HEK293 (cell line): ENCODE measurements around the gene ASAH2B.
A peak's percentile ranks its signal among the peaks of the same experiment; 100 is the strongest.

Experiments
- ATF2 ChIP-seq: fragments of 450-650 bp; formaldehyde crosslinking; IDR thresholded peaks from 2 replicates; pipeline ENCODE4 v1.5.1; 2016; ENCODE audit warnings: missing biosample characterization, missing genetic modification characterization, low read depth
- PBX3 ChIP-seq: sonication (generic); formaldehyde crosslinking; IDR thresholded peaks from 2 replicates; pipeline ENCODE4 v1.8.1; 2022; ENCODE audit warnings: mild to moderate bottlenecking, moderate library complexity, missing genetic modification reagents
- RBAK ChIP-seq: fragments of 450-650 bp; formaldehyde crosslinking; IDR thresholded peaks from 2 replicates; pipeline ENCODE4 v1.5.1; 2016; ENCODE audit warnings: missing biosample characterization, missing genetic modification characterization
- REPIN1 ChIP-seq: fragments of 450-650 bp; formaldehyde crosslinking; IDR thresholded peaks from 2 replicates; pipeline ENCODE4 v1.5.1; 2017; ENCODE audit warnings: missing biosample characterization, missing genetic modification characterization, low read depth
- SCRT2 ChIP-seq: fragments of 450-650 bp; formaldehyde crosslinking; IDR thresholded peaks from 2 replicates; pipeline ENCODE4 v1.5.1; 2016; ENCODE audit warnings: missing biosample characterization, missing genetic modification characterization
- TCF7L2 ChIP-seq: IDR thresholded peaks from 2 replicates; pipeline ENCODE4 v1.6.1; 2011; ENCODE audit warnings: low read depth, mild to moderate bottlenecking, inconsistent platforms, low read length, moderate library complexity, borderline replicate concordance
- ZNF223 ChIP-seq: fragments of 450-650 bp; formaldehyde crosslinking; IDR thresholded peaks from 2 replicates; pipeline ENCODE4 v1.5.1; 2016; ENCODE audit warnings: missing biosample characterization, missing genetic modification characterization
- ZNF248 ChIP-seq: fragments of 450-650 bp; formaldehyde crosslinking; IDR thresholded peaks from 2 replicates; pipeline ENCODE4 v1.5.1; 2017; ENCODE audit warnings: missing biosample characterization, missing genetic modification characterization
- ZNF26 ChIP-seq: fragments of 450-650 bp; formaldehyde crosslinking; IDR thresholded peaks from 2 replicates; pipeline ENCODE4 v1.5.1; 2016; ENCODE audit warnings: missing biosample characterization, missing genetic modification characterization
- ZNF302 ChIP-seq: fragments of 450-650 bp; formaldehyde crosslinking; IDR thresholded peaks from 2 replicates; pipeline ENCODE4 v1.5.1; 2016; ENCODE audit warnings: missing biosample characterization, missing genetic modification characterization, low read depth
- ZNF354C ChIP-seq: fragments of 450-650 bp; formaldehyde crosslinking; IDR thresholded peaks from 2 replicates; pipeline ENCODE4 v1.5.1; 2016; ENCODE audit warnings: missing biosample characterization, missing genetic modification characterization, low read depth, borderline replicate concordance
- ZNF366 ChIP-seq: fragments of 450-650 bp; formaldehyde crosslinking; conservative IDR thresholded peaks from 2 replicates; pipeline ENCODE4 v1.5.1; 2016; ENCODE audit warnings: missing biosample characterization, missing genetic modification characterization
- ZNF423 ChIP-seq: fragments of 450-650 bp; formaldehyde crosslinking; IDR thresholded peaks from 2 replicates; pipeline ENCODE4 v1.5.1; 2016; ENCODE audit warnings: missing biosample characterization, missing genetic modification characterization
- ZNF530 ChIP-seq: fragments of 450-650 bp; formaldehyde crosslinking; IDR thresholded peaks from 2 replicates; pipeline ENCODE4 v1.5.1; 2016; ENCODE audit warnings: low read depth, missing biosample characterization, missing genetic modification characterization
- ZNF561 ChIP-seq: fragments of 450-650 bp; IDR thresholded peaks from 2 replicates; pipeline ENCODE4 v1.5.1; 2018; ENCODE audit warnings: missing biosample characterization, missing genetic modification characterization, borderline replicate concordance
- ZNF580 ChIP-seq: fragments of 450-650 bp; formaldehyde crosslinking; IDR thresholded peaks from 2 replicates; pipeline ENCODE4 v1.5.1; 2016; ENCODE audit warnings: missing biosample characterization, missing genetic modification characterization
- ZNF658 ChIP-seq: fragments of 450-650 bp; formaldehyde crosslinking; IDR thresholded peaks from 2 replicates; pipeline ENCODE4; 2016; ENCODE audit warnings: missing biosample characterization, missing genetic modification characterization
- ZNF660 ChIP-seq: fragments of 450-650 bp; IDR thresholded peaks from 2 replicates; pipeline ENCODE4 v1.5.1; 2018; ENCODE audit warnings: missing biosample characterization, mild to moderate bottlenecking, missing genetic modification characterization
- ZNF701 ChIP-seq: fragments of 450-650 bp; formaldehyde crosslinking; IDR thresholded peaks from 2 replicates; pipeline ENCODE4 v1.5.1; 2016; ENCODE audit warnings: missing biosample characterization, missing genetic modification characterization
- ZNF792 ChIP-seq: fragments of 450-650 bp; formaldehyde crosslinking; IDR thresholded peaks from 2 replicates; pipeline ENCODE4 v1.5.1; 2016; ENCODE audit warnings: missing biosample characterization, missing genetic modification characterization
- TF ChIP-seq, protein P1 (sequence below): fragments of 450-650 bp; formaldehyde crosslinking; IDR thresholded peaks from 2 replicates; pipeline ENCODE4 v1.5.1; 2016; ENCODE audit warnings: missing biosample characterization, missing genetic modification characterization, borderline replicate concordance
- TF ChIP-seq, protein P2 (sequence below): fragments of 450-650 bp; formaldehyde crosslinking; IDR thresholded peaks from 2 replicates; pipeline ENCODE4 v1.5.1; 2016; ENCODE audit warnings: missing biosample characterization, missing genetic modification characterization
- TF ChIP-seq, protein P3 (sequence below): fragments of 450-650 bp; formaldehyde crosslinking; conservative IDR thresholded peaks from 2 replicates; pipeline ENCODE4 v1.5.1; 2016; ENCODE audit warnings: low read depth, missing biosample characterization, missing genetic modification characterization
- TF ChIP-seq, protein P4 (sequence below): IDR thresholded peaks from 2 replicates; pipeline ENCODE4 v1.6.1; 2011; ENCODE audit warnings: mild to moderate bottlenecking, low read depth, low read length, borderline replicate concordance

The ASAH2B gene

DNA sequence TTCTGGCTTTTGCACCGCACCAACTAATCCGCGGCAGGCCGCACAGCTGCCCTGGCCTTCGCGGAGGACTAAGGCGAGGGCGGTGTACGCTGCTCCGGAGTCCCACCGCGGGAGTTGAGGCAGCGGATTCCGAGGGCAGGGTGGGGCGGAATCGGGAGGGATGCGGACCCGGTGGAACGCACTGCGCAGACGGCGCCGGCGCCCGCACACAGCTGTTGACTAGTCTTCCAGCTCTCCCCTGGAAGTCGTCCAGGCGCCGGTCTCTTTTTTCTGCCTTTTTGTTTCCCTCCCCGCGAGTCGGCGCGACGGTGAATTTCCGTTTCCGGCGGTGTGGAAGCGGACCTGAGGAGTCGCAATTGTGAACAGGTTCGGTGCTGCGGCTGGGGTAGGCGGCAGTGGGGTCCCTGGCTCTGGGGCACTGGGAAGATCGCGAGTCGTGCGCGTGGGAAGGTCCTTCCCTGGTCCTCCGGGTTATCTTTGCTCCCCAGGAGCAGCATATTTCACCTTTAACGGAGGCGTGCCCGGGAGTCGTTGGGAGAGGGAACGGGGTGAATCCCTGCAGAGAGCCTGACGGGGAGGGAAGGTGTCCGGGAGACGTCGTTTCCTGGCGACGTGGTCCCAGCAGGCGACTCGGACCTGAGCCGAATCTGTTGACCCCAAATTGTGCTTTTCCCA lies at the start of gene ASAH2B (continued):
- TF ChIP-seq ATF2 (tag by site-specific recombination) (no peak), ZNF366 (tag by site-specific recombination) (no peak; the same call in 1 of the 2 replicates), ZNF701 (tag by site-specific recombination) (no peak), REPIN1 (tag by site-specific recombination) (no peak), PBX3 (no peak), ZNF561 (tag by site-specific recombination) (peak; percentile 80; the same call in 1 of the 2 replicates), ZNF530 (no peak), RBAK (tag by site-specific recombination) (no peak), ZNF580 (tag by site-specific recombination) (no peak), ZNF26 (tag by site-specific recombination) (no peak), ZNF354C (tag by site-specific recombination) (no peak), ZNF792 (tag by site-specific recombination) (no peak), ZNF660 (tag by site-specific recombination) (0 out of 2 replicates have a peak, but pooled peaks have one; percentile 29), ZNF302 (tag by site-specific recombination) (no peak), ZNF223 (no peak), SCRT2 (tag by site-specific recombination) (peak; percentile 92), TCF7L2 (no peak), ZNF248 (no peak), ZNF658 (tag by site-specific recombination) (no peak), ZNF423 (no peak)
- TF ChIP-seq, protein P1, sequence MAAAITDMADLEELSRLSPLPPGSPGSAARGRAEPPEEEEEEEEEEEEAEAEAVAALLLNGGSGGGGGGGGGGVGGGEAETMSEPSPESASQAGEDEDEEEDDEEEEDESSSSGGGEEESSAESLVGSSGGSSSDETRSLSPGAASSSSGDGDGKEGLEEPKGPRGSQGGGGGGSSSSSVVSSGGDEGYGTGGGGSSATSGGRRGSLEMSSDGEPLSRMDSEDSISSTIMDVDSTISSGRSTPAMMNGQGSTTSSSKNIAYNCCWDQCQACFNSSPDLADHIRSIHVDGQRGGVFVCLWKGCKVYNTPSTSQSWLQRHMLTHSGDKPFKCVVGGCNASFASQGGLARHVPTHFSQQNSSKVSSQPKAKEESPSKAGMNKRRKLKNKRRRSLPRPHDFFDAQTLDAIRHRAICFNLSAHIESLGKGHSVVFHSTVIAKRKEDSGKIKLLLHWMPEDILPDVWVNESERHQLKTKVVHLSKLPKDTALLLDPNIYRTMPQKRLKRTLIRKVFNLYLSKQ (tag by site-specific recombination): no peak
- TF ChIP-seq, protein P2, sequence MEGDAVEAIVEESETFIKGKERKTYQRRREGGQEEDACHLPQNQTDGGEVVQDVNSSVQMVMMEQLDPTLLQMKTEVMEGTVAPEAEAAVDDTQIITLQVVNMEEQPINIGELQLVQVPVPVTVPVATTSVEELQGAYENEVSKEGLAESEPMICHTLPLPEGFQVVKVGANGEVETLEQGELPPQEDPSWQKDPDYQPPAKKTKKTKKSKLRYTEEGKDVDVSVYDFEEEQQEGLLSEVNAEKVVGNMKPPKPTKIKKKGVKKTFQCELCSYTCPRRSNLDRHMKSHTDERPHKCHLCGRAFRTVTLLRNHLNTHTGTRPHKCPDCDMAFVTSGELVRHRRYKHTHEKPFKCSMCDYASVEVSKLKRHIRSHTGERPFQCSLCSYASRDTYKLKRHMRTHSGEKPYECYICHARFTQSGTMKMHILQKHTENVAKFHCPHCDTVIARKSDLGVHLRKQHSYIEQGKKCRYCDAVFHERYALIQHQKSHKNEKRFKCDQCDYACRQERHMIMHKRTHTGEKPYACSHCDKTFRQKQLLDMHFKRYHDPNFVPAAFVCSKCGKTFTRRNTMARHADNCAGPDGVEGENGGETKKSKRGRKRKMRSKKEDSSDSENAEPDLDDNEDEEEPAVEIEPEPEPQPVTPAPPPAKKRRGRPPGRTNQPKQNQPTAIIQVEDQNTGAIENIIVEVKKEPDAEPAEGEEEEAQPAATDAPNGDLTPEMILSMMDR (tag by site-specific recombination): no peak
- TF ChIP-seq, protein P3, sequence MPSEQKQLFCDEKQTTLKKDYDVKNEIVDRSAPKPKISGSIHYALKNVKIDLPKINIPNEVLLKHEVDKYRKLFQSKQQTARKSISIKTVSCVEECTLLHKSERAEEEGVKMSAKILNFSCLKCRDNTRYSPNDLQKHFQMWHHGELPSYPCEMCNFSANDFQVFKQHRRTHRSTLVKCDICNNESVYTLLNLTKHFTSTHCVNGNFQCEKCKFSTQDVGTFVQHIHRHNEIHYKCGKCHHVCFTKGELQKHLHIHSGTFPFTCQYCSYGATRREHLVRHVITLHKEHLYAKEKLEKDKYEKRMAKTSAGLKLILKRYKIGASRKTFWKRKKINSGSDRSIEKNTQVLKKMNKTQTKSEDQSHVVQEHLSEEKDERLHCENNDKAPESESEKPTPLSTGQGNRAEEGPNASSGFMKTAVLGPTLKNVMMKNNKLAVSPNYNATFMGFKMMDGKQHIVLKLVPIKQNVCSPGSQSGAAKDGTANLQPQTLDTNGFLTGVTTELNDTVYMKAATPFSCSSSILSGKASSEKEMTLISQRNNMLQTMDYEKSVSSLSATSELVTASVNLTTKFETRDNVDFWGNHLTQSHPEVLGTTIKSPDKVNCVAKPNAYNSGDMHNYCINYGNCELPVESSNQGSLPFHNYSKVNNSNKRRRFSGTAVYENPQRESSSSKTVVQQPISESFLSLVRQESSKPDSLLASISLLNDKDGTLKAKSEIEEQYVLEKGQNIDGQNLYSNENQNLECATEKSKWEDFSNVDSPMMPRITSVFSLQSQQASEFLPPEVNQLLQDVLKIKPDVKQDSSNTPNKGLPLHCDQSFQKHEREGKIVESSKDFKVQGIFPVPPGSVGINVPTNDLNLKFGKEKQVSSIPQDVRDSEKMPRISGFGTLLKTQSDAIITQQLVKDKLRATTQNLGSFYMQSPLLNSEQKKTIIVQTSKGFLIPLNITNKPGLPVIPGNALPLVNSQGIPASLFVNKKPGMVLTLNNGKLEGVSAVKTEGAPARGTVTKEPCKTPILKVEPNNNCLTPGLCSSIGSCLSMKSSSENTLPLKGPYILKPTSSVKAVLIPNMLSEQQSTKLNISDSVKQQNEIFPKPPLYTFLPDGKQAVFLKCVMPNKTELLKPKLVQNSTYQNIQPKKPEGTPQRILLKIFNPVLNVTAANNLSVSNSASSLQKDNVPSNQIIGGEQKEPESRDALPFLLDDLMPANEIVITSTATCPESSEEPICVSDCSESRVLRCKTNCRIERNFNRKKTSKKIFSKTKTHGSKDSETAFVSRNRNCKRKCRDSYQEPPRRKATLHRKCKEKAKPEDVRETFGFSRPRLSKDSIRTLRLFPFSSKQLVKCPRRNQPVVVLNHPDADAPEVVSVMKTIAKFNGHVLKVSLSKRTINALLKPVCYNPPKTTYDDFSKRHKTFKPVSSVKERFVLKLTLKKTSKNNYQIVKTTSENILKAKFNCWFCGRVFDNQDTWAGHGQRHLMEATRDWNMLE: peak; percentile 87
- TF ChIP-seq, protein P4, sequence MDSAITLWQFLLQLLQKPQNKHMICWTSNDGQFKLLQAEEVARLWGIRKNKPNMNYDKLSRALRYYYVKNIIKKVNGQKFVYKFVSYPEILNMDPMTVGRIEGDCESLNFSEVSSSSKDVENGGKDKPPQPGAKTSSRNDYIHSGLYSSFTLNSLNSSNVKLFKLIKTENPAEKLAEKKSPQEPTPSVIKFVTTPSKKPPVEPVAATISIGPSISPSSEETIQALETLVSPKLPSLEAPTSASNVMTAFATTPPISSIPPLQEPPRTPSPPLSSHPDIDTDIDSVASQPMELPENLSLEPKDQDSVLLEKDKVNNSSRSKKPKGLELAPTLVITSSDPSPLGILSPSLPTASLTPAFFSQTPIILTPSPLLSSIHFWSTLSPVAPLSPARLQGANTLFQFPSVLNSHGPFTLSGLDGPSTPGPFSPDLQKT: no peak
